Breast epithelium (tissue), 3 donors: Measurements from ENCODE around the gene IFI44L.

Experiments used
- CTCF ChIP-seq, 3 donors: fragments of 450-650 bp; IDR thresholded peaks; one replicate each; pipeline ENCODE4 v1.5.1; 2016 to 2017; ENCODE audit warnings: antibody characterized with exemption in 3 of 3, mild to moderate bottlenecking in 3 of 3, moderate library complexity in 3 of 3
- POLR2A ChIP-seq: fragments of 450-650 bp; IDR thresholded peaks from one replicate; pipeline ENCODE4 v1.6.1; 2016; ENCODE audit warnings: antibody characterized with exemption, mild to moderate bottlenecking, moderate library complexity
- POLR2AphosphoS5 ChIP-seq, 3 donors: sonication (generic); formaldehyde crosslinking; IDR thresholded peaks; one replicate each; pipeline ENCODE4 v1.6.1; 2017; ENCODE audit warnings: antibody characterized with exemption in 3 of 3

DNA sequence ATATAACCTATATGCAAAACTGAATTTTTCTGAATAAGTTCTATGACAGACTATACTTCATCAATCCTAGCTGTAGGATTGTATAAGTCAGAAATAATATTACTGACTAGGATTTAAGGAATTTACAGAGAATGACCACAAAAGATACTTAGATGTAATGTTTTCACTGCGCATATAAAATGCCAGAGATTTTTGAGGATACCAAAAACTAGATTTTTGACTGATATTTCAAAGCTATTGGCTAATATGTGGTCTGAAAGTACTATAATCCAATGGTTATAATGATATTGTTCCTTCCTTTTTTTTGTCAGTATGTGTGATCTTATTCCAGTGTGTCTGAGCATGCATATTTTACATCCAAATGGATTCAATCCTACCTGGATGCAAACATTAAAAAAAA, 17.0 kb upstream of the IFI44L start:
- TF ChIP-seq CTCF (IDR thresholded peaks at IDR 0.05), result no peak
- no peak for TF ChIP-seq POLR2A
- TF ChIP-seq POLR2AphosphoS5 (IDR thresholded peaks at IDR 0.05), result no peak
